NCI-H2196 (cell line): ENCODE data around the gene IL6.
"Not testable (repeated sequence)": the region's sequence is repeated elsewhere in the genome, so short reads cannot be mapped to it uniquely, and the experiment has no call there.

Experiments used
- DNase-seq: peaks from one replicate; lab custom pipeline; 2025; ENCODE audit not compliant: unreplicated experiment; lab: John Stamatoyannopoulos, UW

Gene IL6

GRCh38 chr7:22779730-22780323 lies 52.8 kb downstream of the IL6 start:
- not testable (repeated sequence) for DNase-seq

- no peak for DNase-seq
Measured at GRCh38 chr7:22781230-22781711, 54.3 kb downstream of the IL6 start.
